BE2C (cell line): ENCODE data around the gene FAT2.

Experiments used
- DNase-seq: peaks from one replicate; pipeline ENCODE4 v3.0.0-alpha.2; 2020
- H3K27me3 ChIP-seq: fragments of 250-450 bp; sonication (Bioruptor Pico); 2 replicates; pipeline ENCODE4 v1.5.1; 2020; ENCODE audit warnings: mild to moderate bottlenecking
- H3K36me3 ChIP-seq: fragments of 250-450 bp; sonication (Bioruptor Pico); 2 replicates; pipeline ENCODE4 v1.5.1; 2020; ENCODE audit warnings: mild to moderate bottlenecking
- H3K4me1 ChIP-seq: fragments of 250-450 bp; sonication (Bioruptor Pico); 2 replicates; pipeline ENCODE4 v1.5.1; 2020
- H3K4me3 ChIP-seq: 2 replicates; pipeline ENCODE4 v1.5.1; 2011; ENCODE audit warnings: low read depth, low read length
- H3K9me3 ChIP-seq: fragments of 250-450 bp; sonication (Bioruptor Pico); 2 replicates; pipeline ENCODE4 v1.5.1; 2020
- TF ChIP-seq, protein P1 (sequence below): IDR thresholded peaks from 2 replicates; pipeline ENCODE4 v1.5.1; 2012; ENCODE audit warnings: mild to moderate bottlenecking, low read depth, low read length

The FAT2 gene

DNA sequence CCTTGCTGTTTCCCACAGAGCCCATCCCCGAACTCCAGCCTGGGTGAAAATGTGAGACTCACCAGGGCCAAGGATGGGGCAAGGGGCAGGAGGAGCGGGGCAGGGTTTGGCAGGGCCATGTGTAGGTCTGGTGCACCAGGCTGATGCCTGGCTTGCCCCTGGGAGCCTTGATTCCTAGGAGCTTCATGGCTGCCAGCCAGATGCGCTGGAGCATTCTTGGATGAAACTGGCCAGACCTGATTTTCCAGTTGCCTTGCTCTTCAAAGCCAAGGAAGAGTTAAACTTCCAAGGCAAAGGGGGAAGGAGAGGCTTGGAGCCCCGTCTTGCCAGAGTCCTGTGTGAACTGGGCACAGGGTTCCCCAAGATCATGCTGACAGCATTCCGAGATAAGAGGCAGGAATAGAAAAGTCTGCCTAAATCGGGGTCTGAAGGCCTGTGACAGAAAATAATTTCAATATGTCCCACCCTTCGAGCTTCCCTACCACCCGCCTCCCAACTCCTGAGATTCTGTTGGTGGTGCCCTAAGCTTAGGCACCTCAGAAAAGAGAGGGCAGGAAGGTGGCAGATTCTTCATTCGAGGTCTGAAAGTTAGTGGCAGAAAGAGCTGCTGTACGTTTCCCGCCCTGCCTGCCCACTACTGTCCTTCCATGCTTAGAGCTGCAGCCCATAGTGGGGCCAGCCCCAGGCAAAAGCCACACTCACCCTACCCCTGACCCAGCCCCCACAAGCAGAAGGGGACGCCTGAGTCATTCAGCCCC is 20.4 kb downstream of the FAT2 start:
- Histone ChIP-seq H3K4me3 (no peak overlapping the region), H3K9me3 (no peaks in the 10 kb centered on the region), H3K27me3 (no peaks in the 10 kb centered on the region), H3K4me1 (peaks cover 14% of the 10 kb centered on the region), H3K36me3 (no peaks in the 10 kb centered on the region)
- DNase-seq = peak; percentile 55
- TF ChIP-seq, protein P1, sequence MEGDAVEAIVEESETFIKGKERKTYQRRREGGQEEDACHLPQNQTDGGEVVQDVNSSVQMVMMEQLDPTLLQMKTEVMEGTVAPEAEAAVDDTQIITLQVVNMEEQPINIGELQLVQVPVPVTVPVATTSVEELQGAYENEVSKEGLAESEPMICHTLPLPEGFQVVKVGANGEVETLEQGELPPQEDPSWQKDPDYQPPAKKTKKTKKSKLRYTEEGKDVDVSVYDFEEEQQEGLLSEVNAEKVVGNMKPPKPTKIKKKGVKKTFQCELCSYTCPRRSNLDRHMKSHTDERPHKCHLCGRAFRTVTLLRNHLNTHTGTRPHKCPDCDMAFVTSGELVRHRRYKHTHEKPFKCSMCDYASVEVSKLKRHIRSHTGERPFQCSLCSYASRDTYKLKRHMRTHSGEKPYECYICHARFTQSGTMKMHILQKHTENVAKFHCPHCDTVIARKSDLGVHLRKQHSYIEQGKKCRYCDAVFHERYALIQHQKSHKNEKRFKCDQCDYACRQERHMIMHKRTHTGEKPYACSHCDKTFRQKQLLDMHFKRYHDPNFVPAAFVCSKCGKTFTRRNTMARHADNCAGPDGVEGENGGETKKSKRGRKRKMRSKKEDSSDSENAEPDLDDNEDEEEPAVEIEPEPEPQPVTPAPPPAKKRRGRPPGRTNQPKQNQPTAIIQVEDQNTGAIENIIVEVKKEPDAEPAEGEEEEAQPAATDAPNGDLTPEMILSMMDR = no peak

- H3K4me3 ChIP-seq = no peak overlapping the region
- H3K36me3 ChIP-seq = no peaks in the 10 kb centered on the region
- no peaks in the 10 kb centered on the region for H3K9me3 ChIP-seq
- no peak for DNase-seq
- H3K4me1 ChIP-seq = peaks cover 14% of the 10 kb centered on the region
- TF ChIP-seq, protein P1 = no peak
- no peaks in the 10 kb centered on the region for H3K27me3 ChIP-seq
Observed at GRCh38 chr5:151570058-151570457, 21.1 kb downstream of the FAT2 start.

- Histone ChIP-seq H3K9me3 (no peaks in the 10 kb centered on the region), H3K4me3 (0 out of 2 replicates have a peak overlapping the region, but pooled peaks have one; percentile 17), H3K4me1 (peaks cover 14% of the 10 kb centered on the region), H3K27me3 (no peaks in the 10 kb centered on the region), H3K36me3 (no peaks in the 10 kb centered on the region)
- DNase-seq = peak; percentile 54
- TF ChIP-seq, protein P1 = no peak
Observed at GRCh38 chr5:151569132-151570046, 21.7 kb downstream of the FAT2 start.

DNA sequence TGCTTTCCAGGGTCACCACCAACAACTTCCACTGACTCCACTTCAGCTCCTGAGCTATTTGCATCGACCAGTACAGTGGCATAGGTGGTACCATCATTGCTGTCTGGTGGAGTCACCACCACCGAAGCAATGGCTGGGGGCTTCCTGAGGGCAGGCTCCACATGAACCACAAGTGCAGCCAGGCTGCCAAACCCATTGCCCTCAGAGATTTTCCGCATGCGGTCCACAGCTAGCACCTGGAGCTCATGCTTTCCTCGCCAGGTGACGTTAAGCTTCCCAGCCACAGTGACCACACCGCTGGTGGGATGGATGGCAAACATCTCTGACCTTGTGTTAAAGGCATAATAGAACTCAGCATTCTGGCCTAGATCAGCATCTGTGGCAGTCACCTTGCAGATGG is 23.1 kb downstream of the FAT2 start:
- no peak for DNase-seq
- H3K4me3 ChIP-seq = no peak overlapping the region
- H3K9me3 ChIP-seq = no peaks in the 10 kb centered on the region
- H3K4me1 ChIP-seq = peaks cover 14% of the 10 kb centered on the region
- TF ChIP-seq, protein P1 = no peak
- H3K36me3 ChIP-seq = no peaks in the 10 kb centered on the region
- H3K27me3 ChIP-seq = no peaks in the 10 kb centered on the region

GRCh38 chr5:151565971-151566370 is 25.2 kb downstream of the FAT2 start:
- TF ChIP-seq, protein P1 = no peak
- Histone ChIP-seq H3K9me3 (no peaks in the 10 kb centered on the region), H3K36me3 (no peaks in the 10 kb centered on the region), H3K4me1 (peaks cover 14% of the 10 kb centered on the region), H3K27me3 (no peaks in the 10 kb centered on the region), H3K4me3 (no peak overlapping the region)
- no peak for DNase-seq
